Thyroid gland (tissue), 4 donors: ENCODE measurements around the gene DCP1B. TPM values are rescaled to one million over a fixed set of nuclear protein-coding genes. Genes with fewer than 3 reads are reported as not detected.

ENCODE experiments used
- DNase-seq, 2 donors: peaks; one replicate each; pipeline ENCODE4 v3.0.0-alpha.2; 2019
- H3K27ac ChIP-seq, 3 donors: fragments of 200-600 bp; sonication (generic); 1 replicate in 2 of 3; 2 replicates in 1 of 3; pipeline ENCODE4 v1.5.1; 2016 to 2019; ENCODE audit warnings: mild to moderate bottlenecking in 1 of 3, moderate library complexity in 1 of 3
- H3K27me3 ChIP-seq: fragments of 200-600 bp; sonication (generic); one replicate; pipeline ENCODE4 v1.5.1; 2019
- H3K36me3 ChIP-seq, 2 donors: fragments of 200-600 bp; sonication (generic); one replicate each; pipeline ENCODE4 v1.5.1; 2016 to 2019
- H3K4me1 ChIP-seq, 2 donors: fragments of 200-600 bp; sonication (generic); one replicate each; pipeline ENCODE4 v1.5.1; 2017 to 2019
- H3K4me3 ChIP-seq, 3 donors: fragments of 200-600 bp; sonication (generic); replicated peaks in 1 of 3; 1 replicate in 2 of 3; 2 replicates in 1 of 3; pipeline ENCODE4 v1.5.1; 2016; ENCODE audit warnings: mild to moderate bottlenecking in 1 of 3
- H3K9me3 ChIP-seq: fragments of 200-600 bp; sonication (generic); one replicate; pipeline ENCODE4 v1.5.1; 2017
- CTCF ChIP-seq, 6 experiments: fragments of 200-600 bp in 3 of 6; fragments of 450-650 bp in 3 of 6; sonication (generic) in 3 of 6; IDR thresholded peaks; one replicate each; pipeline ENCODE4 v1.5.1; 2016 to 2019; ENCODE audit warnings: antibody characterized with exemption in 6 of 6, mild to moderate bottlenecking in 2 of 6, inconsistent platforms in 1 of 6, moderate library complexity in 1 of 6
- POLR2A ChIP-seq, 2 donors: fragments of 450-650 bp; IDR thresholded peaks; one replicate each; pipeline ENCODE4 v1.6.1; 2017; ENCODE audit warnings: antibody characterized with exemption in 2 of 2, mild to moderate bottlenecking in 2 of 2, moderate library complexity in 1 of 2
- WGBS, 2 donors: methylation state at CpG; one replicate each; pipeline ENCODE4 v1.1.5; 2017; 5-methylcytosine and 5-hydroxymethylcytosine counted together
- intact Hi-C: fragments of 100-400 bp; cut with DNase I; formaldehyde crosslinking; loops from one replicate; pipeline ENCODE4 v1.15.1; 2023
- total RNA-seq, 4 donors: library from RNA; depleted of rRNA; stranded (reverse); fragments of >200 nt; gene quantifications; one replicate each; pipeline ENCODE4 v1.2.3, GENCODE V29; 2016

DCP1B gene
- total RNA-seq, 4 donors from 2014 or later: 20.1 to 22.9 (median 21.1) TPM

GRCh38 chr12:1922985-1923384 lies 81.3 kb downstream of the DCP1B start:
- TF ChIP-seq POLR2A (IDR thresholded peaks at IDR 0.05) (no peak), CTCF (IDR thresholded peaks at IDR 0.05) (no peak)
- intact Hi-C loops: no loop called here
- 95 to 96% methylated on average over 12 of the region's 12 CpGs for WGBS, 2 donors

GRCh38 chr12:1922075-1922709 lies 82.1 kb downstream of the DCP1B start:
- Histone ChIP-seq H3K27me3 (no peaks in the 10 kb centered on the region), H3K36me3 (no peaks in the 10 kb centered on the region), H3K4me1 (no peaks in the 10 kb centered on the region), H3K4me3 (no peak overlapping the region), H3K27ac (no peak overlapping the region), H3K9me3 (no peaks in the 10 kb centered on the region)
- intact Hi-C loops: no loop called here
- TF ChIP-seq CTCF (IDR thresholded peaks at IDR 0.05): no peak
- TF ChIP-seq POLR2A (IDR thresholded peaks at IDR 0.05): no peak
- 65 to 85% methylated on average over 29 to 30 of the region's 40 CpGs for WGBS, 2 donors
- DNase-seq: no peak

More at GRCh38 chr12:1922985-1923384, 81.3 kb downstream of the DCP1B start:
- Histone ChIP-seq H3K27me3 (no peaks in the 10 kb centered on the region), H3K4me3 (no peak overlapping the region), H3K27ac (no peak overlapping the region), H3K36me3 (no peaks in the 10 kb centered on the region), H3K4me1 (no peaks in the 10 kb centered on the region), H3K9me3 (no peaks in the 10 kb centered on the region)
- no peak for DNase-seq

GRCh38 chr12:1920971-1921370 lies 83.3 kb downstream of the DCP1B start:
- DNase-seq: no peak
- intact Hi-C loops: no loop called here
- Histone ChIP-seq H3K4me3 (no peak overlapping the region), H3K4me1 (peaks cover 0 to 6% of the 10 kb centered on the region in 2 donors), H3K36me3 (no peaks in the 10 kb centered on the region), H3K27ac (no peak overlapping the region), H3K9me3 (no peaks in the 10 kb centered on the region), H3K27me3 (no peaks in the 10 kb centered on the region)
- WGBS, 2 donors: 75 to 82% methylated on average over 17 of the region's 17 CpGs
- TF ChIP-seq CTCF (IDR thresholded peaks at IDR 0.05) (no peak), POLR2A (IDR thresholded peaks at IDR 0.05) (no peak)

- no peaks in the 10 kb centered on the region for H3K9me3 ChIP-seq
- H3K36me3 ChIP-seq: no peaks in the 10 kb centered on the region
- intact Hi-C loops: no loop called here
- H3K4me3 ChIP-seq: no peak overlapping the region
- H3K27ac ChIP-seq: no peak overlapping the region
- no peak for DNase-seq
- TF ChIP-seq CTCF (IDR thresholded peaks at IDR 0.05) (no peak), POLR2A (IDR thresholded peaks at IDR 0.05) (no peak)
- H3K4me1 ChIP-seq: peaks cover 0 to 6% of the 10 kb centered on the region in 2 donors
- H3K27me3 ChIP-seq: no peaks in the 10 kb centered on the region
- 93 to 95% methylated on average over 13 of the region's 13 CpGs for WGBS, 2 donors
Observed at GRCh38 chr12:1920436-1920835, 83.8 kb downstream of the DCP1B start.

GRCh38 chr12:1919763-1920162 lies 84.5 kb downstream of the DCP1B start:
- H3K4me3 ChIP-seq: no peak overlapping the region
- no peaks in the 10 kb centered on the region for H3K9me3 ChIP-seq
- H3K4me1 ChIP-seq: peaks cover 0 to 6% of the 10 kb centered on the region in 2 donors
- intact Hi-C loops: no loop called here
- TF ChIP-seq CTCF (IDR thresholded peaks at IDR 0.05) (no peak), POLR2A (IDR thresholded peaks at IDR 0.05) (no peak)
- no peaks in the 10 kb centered on the region for H3K27me3 ChIP-seq
- H3K27ac ChIP-seq: no peak overlapping the region
- DNase-seq: no peak
- WGBS, 2 donors: 96 to 97% methylated on average over 3 of the region's 3 CpGs
- no peaks in the 10 kb centered on the region for H3K36me3 ChIP-seq
